OCI-LY7 (cell line): ENCODE measurements around the gene BTBD6.

Experiments
- CTCF ChIP-seq: fragments of 200-600 bp; sonication (generic); conservative IDR thresholded peaks from 2 replicates; pipeline ENCODE4 v1.5.1; 2014; ENCODE audit warnings: mild to moderate bottlenecking, antibody characterized with exemption, low read length, moderate library complexity, mixed read lengths
- EZH2phosphoT487 ChIP-seq: fragments of 200-600 bp; sonication (generic); IDR thresholded peaks from 2 replicates; pipeline ENCODE4 v1.6.1; 2018; ENCODE audit warnings: low read depth, borderline replicate concordance, mild to moderate bottlenecking, mixed run types, antibody characterized with exemption, low read length, moderate library complexity, mixed read lengths

GRCh38 chr14:105261781-105262180 lies 13.4 kb downstream of the BTBD6 start:
- TF ChIP-seq CTCF = no peak
- no peak for TF ChIP-seq EZH2phosphoT487
